Lower lobe of right lung (tissue), 2 donors: ENCODE data around the gene P2RX2. TPM values are rescaled to one million over a fixed set of nuclear protein-coding genes. Genes with fewer than 3 reads are reported as not detected.
A peak's percentile ranks its signal among the peaks of the same experiment; 100 is the strongest.

Experiments used
- ATAC-seq, 2 donors: fragments of 200-7000 bp; cut with Tn5 transposase; one replicate each; pipeline ENCODE4 v1.9.1; 2020 to 2022; ENCODE audit warnings: mild to moderate bottlenecking in 2 of 2, moderate library complexity in 2 of 2
- DNase-seq: peaks from one replicate; pipeline ENCODE4 v3.0.0-alpha.2; 2020
- H3K27ac ChIP-seq: fragments of 200-600 bp; one replicate; pipeline ENCODE4 v1.8.0; 2022
- H3K27me3 ChIP-seq: fragments of 200-600 bp; one replicate; pipeline ENCODE4 v1.8.0; 2022; ENCODE audit warnings: low read depth
- H3K36me3 ChIP-seq: fragments of 200-600 bp; one replicate; pipeline ENCODE4 v1.8.0; 2022; ENCODE audit warnings: mild to moderate bottlenecking
- H3K4me1 ChIP-seq: fragments of 200-600 bp; one replicate; pipeline ENCODE4 v1.8.0; 2022
- H3K4me3 ChIP-seq: fragments of 200-600 bp; one replicate; pipeline ENCODE4 v1.8.0; 2022; ENCODE audit warnings: mild to moderate bottlenecking
- H3K9me3 ChIP-seq: fragments of 200-600 bp; one replicate; pipeline ENCODE4 v1.8.0; 2022
- CTCF ChIP-seq: fragments of 200-600 bp; IDR thresholded peaks from one replicate; pipeline ENCODE4 v1.8.0; 2022; ENCODE audit warnings: antibody characterized with exemption, mild to moderate bottlenecking
- intact Hi-C: fragments of 100-400 bp; cut with DNase I; formaldehyde crosslinking; loops from one replicate; pipeline ENCODE4 v1.11.0; 2022
- total RNA-seq: library from RNA; stranded (reverse); fragmentation: NEBNext Ultra II Directional; extraction: Animal tissue kit (Norgen Biotek cat#: 25700); gene quantifications from one replicate; pipeline ENCODE4 v1.2.1, GENCODE V29; 2021
- donor health status: DM: no; HTN: yes; CAD: no; lungs with severe emphysema.

P2RX2 gene
- total RNA-seq, 1 donor from 2014 or later = 0.56 TPM

GRCh38 chr12:132604151-132604618 is 14.4 kb upstream of the P2RX2 start:
- Histone ChIP-seq H3K36me3 (no peaks in the 10 kb centered on the region), H3K4me1 (peaks cover 28% of the 10 kb centered on the region), H3K27ac (peak overlapping the region; percentile 84), H3K27me3 (peaks cover 58% of the 10 kb centered on the region), H3K4me3 (peak overlapping the region; percentile 56), H3K9me3 (no peaks in the 10 kb centered on the region)
- DNase-seq (peak; percentile 61), ATAC-seq (peak; percentile 32 to 41)
- intact Hi-C loops = no loop called here
- TF ChIP-seq CTCF = no peak

- Histone ChIP-seq H3K9me3 (no peaks in the 10 kb centered on the region), H3K36me3 (no peaks in the 10 kb centered on the region), H3K27me3 (peaks cover 65% of the 10 kb centered on the region), H3K4me3 (peak overlapping the region; percentile 56), H3K27ac (no peak overlapping the region), H3K4me1 (peaks cover 27% of the 10 kb centered on the region)
- intact Hi-C loops = no loop called here
- TF ChIP-seq CTCF = no peak
- ATAC-seq (no peak), DNase-seq (peak; percentile 22)
These were observed 13.7 kb upstream of the P2RX2 start for GRCh38 chr12:132604668-132605441.

GRCh38 chr12:132605892-132606291 is 12.7 kb upstream of the P2RX2 start:
- Histone ChIP-seq H3K4me3 (no peak overlapping the region), H3K4me1 (peaks cover 26% of the 10 kb centered on the region), H3K36me3 (no peaks in the 10 kb centered on the region), H3K27ac (no peak overlapping the region), H3K27me3 (peaks cover 71% of the 10 kb centered on the region), H3K9me3 (no peaks in the 10 kb centered on the region)
- intact Hi-C loops = no loop called here
- TF ChIP-seq CTCF = no peak
- ATAC-seq (no peak), DNase-seq (no peak)

- intact Hi-C loops = no loop called here
- H3K36me3 ChIP-seq = no peaks in the 10 kb centered on the region
These were observed 12.1 kb upstream of the P2RX2 start for GRCh38 chr12:132606466-132606865.

GRCh38 chr12:132606927-132607326 is 11.6 kb upstream of the P2RX2 start:
- TF ChIP-seq CTCF = no peak
- ATAC-seq = no peak
- Histone ChIP-seq H3K4me3 (no peak overlapping the region), H3K9me3 (no peaks in the 10 kb centered on the region), H3K27ac (no peak overlapping the region), H3K27me3 (peaks cover 64% of the 10 kb centered on the region), H3K36me3 (no peaks in the 10 kb centered on the region), H3K4me1 (peaks cover 18% of the 10 kb centered on the region)
- intact Hi-C loops = no loop called here
- no peak for DNase-seq

More at GRCh38 chr12:132606466-132606865, 12.1 kb upstream of the P2RX2 start:
- Histone ChIP-seq H3K27me3 (peaks cover 66% of the 10 kb centered on the region), H3K4me3 (no peak overlapping the region), H3K9me3 (no peaks in the 10 kb centered on the region), H3K27ac (no peak overlapping the region), H3K4me1 (peaks cover 20% of the 10 kb centered on the region)
- no peak for TF ChIP-seq CTCF
- ATAC-seq (no peak), DNase-seq (no peak)
